Head of caudate nucleus (tissue), 42 donors: ENCODE data around the gene PSMC4.
"Not testable (repeated sequence)": the region's sequence is repeated elsewhere in the genome, so short reads cannot be mapped to it uniquely, and the experiment has no call there.

ENCODE experiments used
- DNase-seq, 42 donors: peaks; one replicate each; pipeline versions ENCODE4 v3.0.0 to v3.0.0-alpha.2; 2020 to 2021; ENCODE audit warnings: mixed read lengths in 7 of 42
- intact Hi-C: fragments of 100-400 bp; cut with DNase I; formaldehyde crosslinking; loops from one replicate; pipeline ENCODE4 v1.15.0; 2022

Gene PSMC4

DNA sequence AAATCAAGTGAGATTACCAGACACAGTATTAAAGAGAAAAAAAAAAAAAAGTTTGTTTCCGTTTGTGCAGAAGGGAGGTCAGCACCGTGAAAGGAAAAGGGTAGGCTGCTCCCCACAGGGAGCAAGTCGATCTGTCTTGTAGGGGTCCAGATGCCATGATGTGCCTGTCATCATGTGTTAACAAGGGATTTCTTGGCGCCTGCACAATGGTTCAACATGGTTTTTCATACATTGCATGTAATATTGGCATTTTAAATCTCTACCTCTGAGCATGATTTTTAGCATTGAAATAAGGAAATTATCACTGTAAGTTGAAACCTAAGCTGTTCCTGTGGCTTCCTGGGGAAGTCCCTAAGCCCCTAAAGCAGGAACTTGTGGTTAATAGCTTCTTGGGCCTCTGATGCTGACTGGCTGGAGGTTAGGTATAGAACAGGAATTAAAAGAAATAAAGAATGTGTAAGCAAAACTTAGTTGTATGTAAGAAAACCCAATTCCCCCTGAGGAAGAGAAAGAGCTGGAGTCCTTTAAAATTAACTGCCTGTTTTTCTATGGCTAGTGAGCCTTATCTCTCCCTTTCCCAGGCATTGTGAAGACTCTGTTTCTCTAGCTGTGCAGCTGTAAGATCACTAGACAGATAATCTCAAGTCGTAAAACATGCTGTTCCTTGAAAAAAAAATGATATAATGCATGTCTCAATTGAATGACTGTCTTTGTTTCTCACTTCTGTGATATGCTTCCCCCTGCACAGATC, 29.2 kb upstream of the PSMC4 start:
- intact Hi-C loops = no loop called here
- peak in 14 of 42 donors; percentile 5 to 50 (median 18) for DNase-seq

DNA sequence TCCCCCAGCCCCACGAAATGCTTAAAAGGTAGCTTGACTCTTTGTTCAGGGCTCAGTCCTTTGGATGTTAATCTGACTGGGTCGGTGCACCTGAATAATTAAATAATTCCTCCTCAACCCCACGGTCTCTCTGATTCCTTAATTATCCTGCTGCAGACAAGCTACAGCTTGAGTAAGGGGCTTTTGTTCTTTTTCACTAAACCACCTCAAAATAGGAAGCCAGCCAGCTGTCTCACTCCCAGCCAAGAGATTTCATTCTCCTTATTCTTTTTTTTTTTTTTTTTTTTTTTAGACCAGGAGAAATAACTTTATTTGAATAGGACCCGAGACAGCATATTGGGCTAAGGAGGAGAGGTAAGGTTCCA, 28.6 kb upstream of the PSMC4 start:
- peak in 1 of 42 donors; percentile 1 for DNase-seq
- intact Hi-C loops = no loop called here

DNA sequence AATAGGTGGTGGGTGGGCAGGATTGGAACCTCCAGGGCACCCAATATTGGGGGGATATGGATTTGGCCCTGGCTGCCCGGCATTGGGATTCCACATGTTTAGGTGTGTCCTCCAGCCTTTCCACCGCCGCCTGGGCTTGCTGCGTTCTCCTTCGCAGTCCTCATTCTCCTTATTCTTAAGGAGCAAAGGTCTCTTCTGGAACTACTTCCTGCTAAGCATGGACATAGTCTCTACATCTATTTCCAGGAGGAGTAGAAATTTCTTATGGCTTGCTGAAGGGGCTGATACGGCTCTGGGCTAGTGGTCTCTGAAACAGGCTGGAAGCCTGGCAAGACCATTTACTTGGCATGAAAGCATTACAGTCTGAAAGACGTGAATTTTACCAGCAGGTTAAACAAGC, 27.4 kb upstream of the PSMC4 start:
- intact Hi-C loops = no loop called here
- no peak for DNase-seq

DNA sequence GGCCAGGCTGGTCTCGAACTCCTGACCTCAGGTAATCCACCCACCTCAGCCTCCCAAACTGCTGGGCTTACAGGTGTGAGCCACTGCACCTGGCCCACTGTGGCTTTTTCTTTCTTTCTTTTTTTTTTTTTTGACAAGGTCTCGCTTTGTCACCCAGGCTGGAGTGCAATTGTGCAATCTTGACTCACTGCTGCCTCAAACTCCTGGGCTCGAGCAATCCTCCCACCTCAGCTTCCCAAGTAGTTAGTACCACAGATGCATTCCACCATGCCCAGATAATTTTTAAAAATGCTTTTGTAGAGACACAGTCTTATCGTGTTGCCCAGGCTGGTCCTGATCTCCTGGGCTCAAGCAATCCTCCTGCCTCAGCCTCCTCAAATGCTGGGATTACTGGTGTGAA, 24.4 kb upstream of the PSMC4 start:
- intact Hi-C loops = no loop called here
- DNase-seq = peak in 4 of 42 donors; percentile 13 to 45 (median 25)

DNA sequence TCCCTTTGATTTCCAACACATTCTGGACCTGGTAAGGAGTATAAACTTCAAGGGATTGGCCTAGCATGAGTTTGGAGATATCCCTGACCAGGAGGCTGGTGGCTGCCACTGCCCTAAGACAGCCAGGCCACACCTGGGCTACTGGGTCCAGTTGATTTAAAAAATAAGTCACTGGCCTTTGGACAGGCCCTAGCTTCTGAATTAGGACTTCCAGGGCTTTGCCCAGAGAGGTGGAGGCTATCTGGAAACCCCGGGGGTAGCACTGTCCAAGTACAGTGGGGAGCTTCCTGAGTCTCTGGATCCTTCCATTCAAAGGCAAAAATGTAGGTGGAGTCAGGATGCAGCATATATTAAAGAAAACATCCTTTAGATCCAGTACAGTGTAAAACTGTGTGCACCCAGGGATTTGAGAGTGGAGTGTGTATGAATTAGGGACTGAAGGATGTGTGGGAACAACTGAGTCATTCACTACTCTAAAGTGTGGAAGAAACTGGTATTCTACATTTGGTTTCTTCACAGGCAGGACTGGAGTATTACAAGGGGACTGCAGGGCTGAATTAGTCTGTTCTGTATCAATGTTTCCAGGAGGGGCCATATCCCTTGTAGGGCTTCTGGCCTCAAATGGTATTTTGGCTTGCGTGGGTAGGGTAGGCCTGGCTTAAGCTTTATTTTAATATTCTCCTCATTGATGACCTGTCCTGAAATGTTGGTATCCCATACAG, 21.8 kb upstream of the PSMC4 start:
- DNase-seq = peak in 1 of 42 donors; percentile 29
- intact Hi-C loops = no loop called here

DNA sequence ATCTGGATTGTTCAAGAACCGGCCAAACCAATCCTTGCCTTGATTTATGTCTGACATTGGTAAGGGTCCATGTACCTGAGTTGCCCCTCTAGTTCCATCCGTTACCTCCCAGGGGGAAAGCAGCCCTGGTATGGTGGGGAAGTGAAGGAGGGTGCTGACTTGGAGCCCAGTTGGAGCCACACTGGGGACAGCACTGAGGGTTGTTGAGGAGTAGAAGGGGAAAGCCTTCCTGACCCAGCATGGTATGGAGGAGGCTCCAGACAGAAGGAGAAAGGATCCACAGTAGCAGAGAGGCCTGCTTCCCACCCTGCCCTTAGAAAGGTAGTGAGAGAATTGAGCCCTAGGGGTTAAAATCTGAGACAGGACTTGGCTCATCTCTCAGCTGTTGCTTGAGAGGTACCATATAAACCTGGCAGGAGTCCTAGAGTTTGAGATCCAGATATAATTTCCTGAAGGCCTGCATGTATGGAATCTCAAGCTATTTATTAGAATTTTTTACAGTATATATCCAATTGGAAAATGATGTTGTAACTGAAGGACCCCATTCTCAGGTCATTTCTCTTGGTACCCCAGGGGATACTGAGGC, 19.8 kb upstream of the PSMC4 start:
- intact Hi-C loops = no loop called here
- DNase-seq = peak in 1 of 42 donors; percentile 7

DNA sequence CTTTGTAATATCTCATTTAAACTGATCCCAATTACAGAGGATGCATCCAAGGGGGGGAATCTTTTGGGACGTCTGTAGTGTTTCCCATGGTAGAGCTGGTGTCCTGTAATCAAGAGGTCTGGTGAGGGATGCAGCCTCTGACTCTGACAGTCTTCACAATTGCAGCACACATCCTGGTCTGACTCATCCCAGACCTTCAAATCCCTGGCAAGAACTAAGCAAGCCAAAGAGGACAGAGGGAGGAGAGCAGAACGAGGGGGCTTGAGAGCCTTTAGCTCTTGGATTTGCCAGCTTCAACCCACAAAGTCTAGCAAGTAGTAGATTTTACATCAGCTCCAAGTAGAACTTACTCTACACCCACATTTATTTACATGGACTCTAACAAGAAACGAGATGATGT, 19.3 kb upstream of the PSMC4 start:
- intact Hi-C loops = no loop called here
- DNase-seq = peak in 2 of 42 donors; percentile 0 to 1

DNA sequence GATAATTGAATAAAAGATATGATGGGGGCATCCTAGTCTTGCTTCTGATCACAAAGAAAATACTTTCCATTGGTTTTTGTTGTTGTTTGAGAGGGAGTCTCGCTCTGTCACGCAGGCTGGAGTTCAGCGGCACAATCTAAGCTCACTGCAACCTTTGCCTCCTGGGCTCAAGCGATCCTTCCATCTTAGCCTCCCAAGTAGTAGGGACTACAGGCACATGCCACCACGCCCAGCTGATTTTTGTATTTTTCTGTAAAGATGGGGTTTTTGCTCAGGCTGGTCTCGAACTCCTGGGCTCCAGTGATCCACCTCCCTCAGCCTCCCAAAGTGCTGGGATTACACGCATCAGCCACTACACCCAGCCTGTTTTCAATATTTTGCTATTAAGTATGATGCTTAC, 17.1 kb upstream of the PSMC4 start:
- intact Hi-C loops = no loop called here
- peak in 2 of 42 donors; percentile 5 to 15 for DNase-seq

DNA sequence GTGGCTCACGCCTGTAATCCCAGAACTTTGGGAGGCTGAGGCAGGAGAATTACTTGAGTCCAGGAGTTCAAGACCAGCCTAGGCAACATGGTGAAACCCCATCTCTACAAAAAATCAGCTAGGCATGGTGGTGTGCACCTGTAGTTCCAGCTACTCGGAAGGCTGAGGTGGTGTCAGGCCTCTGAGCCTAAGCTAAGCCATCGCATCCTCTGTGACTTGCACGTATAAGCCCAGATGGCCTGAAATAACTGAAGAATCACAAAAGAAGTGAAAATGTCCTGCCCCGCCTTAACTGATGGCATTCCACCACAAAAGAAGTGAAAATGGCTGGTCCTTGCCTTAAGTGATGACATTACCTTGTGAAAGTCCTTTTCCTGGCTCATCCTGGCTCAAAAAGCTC, 13.1 kb upstream of the PSMC4 start:
- peak in 1 of 42 donors; percentile 1 for DNase-seq
- intact Hi-C loops = not testable (repeated sequence)

DNA sequence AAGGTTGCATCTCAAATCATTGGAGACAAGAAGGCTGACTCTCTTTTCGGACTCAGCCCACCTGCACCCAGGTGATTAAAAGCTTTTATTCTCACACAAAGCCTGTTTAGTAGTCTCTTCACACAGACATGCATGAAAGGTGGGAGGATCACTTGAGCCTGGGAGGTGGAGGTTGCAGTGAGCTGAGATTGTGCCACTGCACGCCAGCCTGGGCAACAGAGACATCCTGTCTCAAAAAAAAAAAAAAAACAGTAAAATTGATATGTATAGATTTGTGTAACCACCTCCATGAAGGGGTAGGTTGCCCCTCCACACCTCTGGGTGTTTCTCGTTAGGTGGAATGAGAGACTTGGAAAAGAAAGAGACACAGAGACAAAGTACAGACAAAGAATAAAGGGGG, 12.0 kb upstream of the PSMC4 start:
- intact Hi-C loops = not testable (repeated sequence)
- peak in 6 of 42 donors; percentile 5 to 41 (median 20) for DNase-seq

DNA sequence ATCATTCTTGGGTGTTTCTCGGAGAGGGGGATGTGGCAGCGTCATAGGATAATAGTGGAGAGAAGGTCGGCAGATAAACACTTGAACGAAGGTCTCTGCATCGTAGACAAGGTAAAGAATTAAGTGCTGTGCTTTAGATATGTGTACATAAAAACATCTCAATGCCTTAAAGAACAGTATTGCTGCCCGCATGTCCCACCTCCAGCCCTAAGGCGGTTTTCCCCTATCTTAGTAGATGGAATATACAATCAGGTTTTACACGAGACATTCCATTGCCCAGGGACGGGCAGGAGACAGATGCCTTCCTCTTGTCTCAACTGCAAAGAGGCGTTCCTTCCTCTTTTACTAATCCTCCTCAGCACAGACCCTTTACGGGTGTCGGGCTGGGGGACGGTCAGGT, 11.6 kb upstream of the PSMC4 start:
- intact Hi-C loops = not testable (repeated sequence)
- peak in 1 of 42 donors; percentile 12 for DNase-seq

DNA sequence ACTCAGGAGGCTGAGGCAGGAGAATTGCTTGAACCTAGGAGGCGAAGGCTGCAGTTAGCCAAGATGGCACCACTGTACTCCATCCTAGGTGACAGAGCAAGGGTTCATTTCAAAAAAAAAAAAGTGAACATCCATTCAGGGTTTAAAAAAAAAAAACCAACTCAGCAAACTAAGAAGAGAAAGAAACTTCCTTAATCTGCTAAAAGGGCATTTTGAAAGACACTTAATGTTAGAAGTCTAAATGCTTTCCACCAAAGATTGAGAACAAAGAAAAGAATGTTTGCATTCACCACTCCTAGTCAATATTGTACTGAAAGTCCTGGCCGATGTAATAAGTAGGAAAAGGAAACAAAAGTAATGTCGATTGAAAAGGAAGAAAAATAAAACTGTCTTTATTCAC, 7.1 kb upstream of the PSMC4 start:
- no peak for DNase-seq
- intact Hi-C loops = no loop called here

DNA sequence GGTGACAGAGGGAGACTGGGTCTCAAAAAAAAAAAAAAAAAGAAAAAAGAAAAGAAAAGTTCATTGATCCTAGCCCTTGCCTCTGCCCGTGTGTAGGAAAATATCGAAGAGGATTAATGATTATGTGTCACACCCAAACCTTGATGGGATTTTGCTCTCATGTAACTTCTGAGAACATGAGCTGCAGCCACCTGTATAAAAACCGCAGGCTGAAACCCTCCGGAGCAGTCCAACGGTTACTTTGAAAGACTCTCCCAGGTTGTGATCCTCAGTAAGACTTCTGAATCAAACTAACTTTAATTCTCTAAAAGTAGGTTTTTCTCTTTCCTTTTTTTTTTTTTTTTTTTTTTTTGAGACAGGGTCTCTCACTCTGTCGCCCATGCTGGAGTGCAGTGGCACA, 4.3 kb upstream of the PSMC4 start:
- intact Hi-C loops = no loop called here
- DNase-seq = peak in 1 of 42 donors; percentile 1

DNA sequence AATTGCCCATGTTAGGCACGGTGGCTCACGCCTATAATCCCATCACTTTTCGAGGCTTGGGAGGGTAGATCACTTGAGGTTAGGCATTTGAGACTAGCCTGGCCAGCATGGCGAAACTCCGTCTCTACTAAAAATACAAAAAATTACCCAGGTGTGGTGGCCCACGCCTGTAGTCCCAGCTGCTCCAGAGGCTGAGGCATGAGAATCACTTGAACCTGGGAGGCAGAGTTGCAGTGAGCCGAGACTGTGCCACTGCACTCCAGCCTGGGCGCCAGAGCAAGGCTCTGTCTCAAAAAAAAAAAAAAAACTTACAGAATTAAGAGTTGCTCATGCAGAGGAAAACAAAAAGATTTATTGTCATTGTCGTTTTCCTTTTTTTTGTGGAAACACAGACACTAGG, 3.4 kb upstream of the PSMC4 start:
- intact Hi-C loops = no loop called here
- DNase-seq = peak in 1 of 42 donors; percentile 13

DNA sequence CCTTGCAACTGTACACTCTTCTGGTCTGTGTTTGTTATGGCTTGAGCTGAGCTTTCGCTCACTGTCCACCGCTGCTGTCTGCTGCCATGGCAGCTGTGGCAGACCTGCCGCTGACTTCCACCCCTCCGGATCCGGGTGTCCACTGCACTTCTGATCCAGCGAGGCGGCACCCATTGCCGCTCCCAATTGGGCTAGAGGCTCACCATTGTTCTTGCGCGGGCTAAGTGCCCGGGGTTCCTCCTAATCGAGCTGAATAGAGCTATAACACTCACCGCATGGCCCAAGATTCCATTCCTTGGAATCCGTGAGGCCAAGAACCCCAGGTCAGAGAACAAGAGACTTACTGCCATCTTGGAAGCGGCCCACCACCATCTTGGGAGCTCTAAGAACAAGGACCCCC, 2.2 kb upstream of the PSMC4 start:
- intact Hi-C loops = no loop called here
- DNase-seq = peak in 1 of 42 donors; percentile 25

DNA sequence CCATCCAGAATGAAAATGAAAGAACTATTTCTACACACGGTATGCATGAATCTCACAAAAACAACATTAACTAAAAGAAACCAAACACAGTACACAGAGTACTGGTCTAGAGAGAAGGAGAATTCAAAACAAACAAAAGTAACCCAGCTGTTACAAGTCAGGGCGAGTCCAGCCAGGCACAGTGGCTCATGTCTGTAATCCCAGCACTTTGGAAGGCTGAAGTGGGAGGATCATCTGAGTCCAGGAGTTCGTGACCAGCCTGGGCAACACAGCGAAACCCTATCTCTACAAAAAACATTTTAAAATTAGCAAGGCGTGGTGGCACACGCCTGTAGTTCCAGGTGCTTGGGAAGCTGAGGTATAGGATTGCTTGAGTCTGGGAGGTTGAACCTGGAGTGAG, 1.7 kb upstream of the PSMC4 start:
- DNase-seq = no peak
- intact Hi-C loops = no loop called here

DNA sequence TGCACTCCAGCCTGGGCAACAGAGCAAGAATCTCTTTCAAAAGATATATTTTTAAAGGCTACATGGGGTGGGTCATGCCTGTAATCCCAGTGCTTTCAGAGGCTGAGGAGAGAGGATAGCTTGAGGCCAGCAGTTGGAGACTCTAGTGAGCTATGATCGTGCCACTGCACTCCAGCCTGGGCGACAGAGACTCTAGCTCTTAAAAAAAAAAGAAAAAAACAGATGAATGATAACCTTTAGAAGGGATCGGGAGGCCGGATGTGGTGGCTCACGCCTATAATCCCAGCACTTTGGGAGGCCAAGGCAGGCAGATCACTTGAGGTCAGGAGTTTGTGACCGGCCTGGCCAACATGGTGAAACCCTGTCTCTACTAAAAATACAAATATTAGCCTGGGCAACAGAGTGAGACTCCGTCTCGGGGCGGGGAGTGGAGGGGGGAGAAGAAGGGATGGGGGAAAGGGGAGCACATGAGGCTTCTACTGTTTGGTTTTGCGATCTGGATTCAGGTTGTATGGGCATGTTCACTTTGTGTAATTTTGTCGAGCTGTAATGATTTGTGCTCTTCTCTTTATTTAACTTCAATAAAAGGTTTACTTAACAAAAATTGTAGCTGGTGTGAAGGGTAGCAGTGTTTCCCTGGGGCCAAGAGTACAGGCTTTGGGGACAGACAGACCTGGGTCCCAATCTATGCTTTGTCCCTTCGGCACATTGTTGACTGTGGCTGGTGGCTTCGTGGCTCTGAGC, 1.1 kb upstream of the PSMC4 start:
- intact Hi-C loops = loop anchor here (2.0 kb wide), 1 partner anchor 27 kb away; the partner anchor contains the start of gene ZNF546
- peak in 2 of 42 donors; percentile 8 to 35 for DNase-seq

DNA sequence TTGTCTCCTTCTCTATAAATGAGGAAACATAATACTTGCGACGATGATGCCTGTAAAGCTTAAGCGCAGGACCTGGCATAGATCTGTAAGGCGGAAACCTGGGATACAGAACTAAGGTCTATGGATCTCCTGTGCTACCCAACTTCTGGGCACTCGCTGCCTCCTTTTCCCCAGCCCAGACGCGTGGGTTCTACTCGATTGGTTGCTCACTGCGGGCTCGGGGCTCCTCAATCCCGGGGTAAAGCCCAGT, 615 bp upstream of the PSMC4 start:
- intact Hi-C loops = loop anchor here (2.0 kb wide), 1 partner anchor 26 kb away; the partner anchor contains the start of gene ZNF546
- no peak for DNase-seq

DNA sequence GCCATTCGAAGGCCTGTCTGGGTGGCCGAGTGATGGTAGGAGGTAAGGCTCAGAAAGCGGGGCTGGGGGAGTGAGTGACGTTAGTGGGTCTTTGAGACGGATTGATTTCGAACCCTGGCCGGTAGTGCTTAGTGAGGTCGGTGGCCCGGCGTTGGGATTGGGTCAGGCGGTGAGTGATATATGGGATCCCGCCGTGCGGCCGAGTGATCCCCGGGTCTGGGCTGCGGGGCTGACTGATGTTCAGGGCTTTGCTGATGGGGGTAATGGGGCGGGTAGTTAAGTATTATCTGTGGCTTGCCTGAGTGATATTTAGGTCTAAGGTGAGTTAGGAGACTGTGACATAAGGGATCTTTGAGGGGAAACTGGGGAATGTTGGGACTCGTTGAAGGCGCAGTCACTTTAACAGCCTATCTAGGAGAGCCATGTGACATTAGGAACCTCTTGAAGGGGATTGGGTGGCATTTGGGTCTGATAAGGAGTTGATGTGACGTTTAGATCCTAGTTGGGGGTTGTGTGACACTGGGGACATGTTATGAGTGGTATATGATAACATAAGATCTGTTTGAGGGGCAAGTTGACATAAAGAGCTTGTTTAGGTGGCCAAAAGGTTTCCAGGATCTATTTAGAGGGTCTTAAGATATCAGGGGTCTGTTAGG, 543 bp downstream of the PSMC4 start:
- intact Hi-C loops = loop anchor here (2.0 kb wide), 1 partner anchor 25 kb away; the partner anchor contains the start of gene ZNF546
- peak in 3 of 42 donors; percentile 17 to 46 (median 22) for DNase-seq
